H9 (cell line): Measurements from ENCODE around the gene MAPK6. TPM values are rescaled to one million over a fixed set of nuclear protein-coding genes. Genes with fewer than 3 reads are reported as not detected.

Source experiments
- DNase-seq: peaks from one replicate; pipeline ENCODE4 v3.0.0-alpha.2; 2017
- H2AFZ ChIP-seq: one replicate; pipeline ENCODE4 v1.6.1; 2013; ENCODE audit warnings: mild to moderate bottlenecking, low read length, control low read depth, moderate library complexity
- H2AK5ac ChIP-seq: 2 replicates; pipeline ENCODE4 v1.6.1; 2013; ENCODE audit warnings: low read length, control low read depth, mixed read lengths; ENCODE audit not compliant: insufficient read length
- H2BK120ac ChIP-seq: one replicate; pipeline ENCODE4 v1.6.1; 2013; ENCODE audit warnings: low read depth, mild to moderate bottlenecking, low read length, control low read depth, inconsistent platforms; ENCODE audit not compliant: poor library complexity, severe bottlenecking
- H2BK12ac ChIP-seq: 2 replicates; pipeline ENCODE4 v1.6.1; 2013; ENCODE audit warnings: low read length, control low read depth, mixed read lengths, low read depth; ENCODE audit not compliant: insufficient read length
- H2BK15ac ChIP-seq: 2 replicates; pipeline ENCODE4 v1.6.1; 2013; ENCODE audit warnings: low read depth, low read length, control low read depth
- H2BK20ac ChIP-seq: one replicate; pipeline ENCODE4 v1.6.1; 2013; ENCODE audit warnings: low read depth, mild to moderate bottlenecking, low read length, control low read depth, inconsistent platforms; ENCODE audit not compliant: poor library complexity, severe bottlenecking
- H2BK5ac ChIP-seq: 2 replicates; pipeline ENCODE4 v1.6.1; 2013; ENCODE audit warnings: low read length, control low read depth, mixed read lengths; ENCODE audit not compliant: insufficient read length
- H3K14ac ChIP-seq: 2 replicates; pipeline ENCODE4 v1.6.1; 2013; ENCODE audit warnings: low read length, control low read depth; ENCODE audit not compliant: insufficient read depth
- H3K18ac ChIP-seq: 2 replicates; pipeline ENCODE4 v1.6.1; 2013; ENCODE audit warnings: low read depth, mild to moderate bottlenecking, mixed read lengths, low read length, control low read depth; ENCODE audit not compliant: insufficient read length
- H3K23ac ChIP-seq: 2 replicates; pipeline ENCODE4 v1.6.1; 2013; ENCODE audit warnings: low read length, control low read depth, mixed read lengths, low read depth; ENCODE audit not compliant: insufficient read length
- H3K23me2 ChIP-seq: 2 replicates; pipeline ENCODE4 v1.6.1; 2013; ENCODE audit warnings: low read depth, mild to moderate bottlenecking, mixed read lengths, low read length, control low read depth; ENCODE audit not compliant: insufficient read length, poor library complexity, severe bottlenecking
- H3K27ac ChIP-seq: 2 replicates; pipeline ENCODE4 v1.5.1; 2013; ENCODE audit warnings: low read length, control low read depth, mixed read lengths, low read depth; ENCODE audit not compliant: insufficient read length
- H3K27me3 ChIP-seq: 2 replicates; pipeline ENCODE4 v1.6.1; 2013; ENCODE audit warnings: low read length, control low read depth, inconsistent platforms; ENCODE audit not compliant: insufficient read depth
- H3K4ac ChIP-seq: 2 replicates; pipeline ENCODE4 v1.6.1; 2013; ENCODE audit warnings: low read depth, mild to moderate bottlenecking, control low read depth, inconsistent platforms, low read length, moderate library complexity
- H3K4me1 ChIP-seq: 2 replicates; pipeline ENCODE4 v1.6.1; 2013; ENCODE audit warnings: low read length, control low read depth, inconsistent platforms; ENCODE audit not compliant: insufficient read depth
- H3K4me2 ChIP-seq: 2 replicates; pipeline ENCODE4 v1.6.1; 2013; ENCODE audit warnings: low read length, control low read depth, mixed read lengths; ENCODE audit not compliant: insufficient read length, insufficient read depth
- H3K56ac ChIP-seq: 2 replicates; pipeline ENCODE4 v1.6.1; 2013; ENCODE audit warnings: low read depth, mild to moderate bottlenecking, mixed read lengths, low read length, control low read depth; ENCODE audit not compliant: insufficient read length
- H3K79me1 ChIP-seq: 2 replicates; pipeline ENCODE4 v1.6.1; 2013; ENCODE audit warnings: low read depth, mild to moderate bottlenecking, moderate library complexity, low read length, control low read depth, inconsistent platforms; ENCODE audit not compliant: insufficient read depth, poor library complexity, severe bottlenecking
- H3K79me2 ChIP-seq: 2 replicates; pipeline ENCODE4 v1.6.1; 2013; ENCODE audit warnings: low read length, control low read depth, inconsistent platforms; ENCODE audit not compliant: insufficient read depth
- H3K9ac ChIP-seq: 2 replicates; pipeline ENCODE4 v1.6.1; 2013; ENCODE audit warnings: low read length, control low read depth, mixed read lengths; ENCODE audit not compliant: insufficient read length; ENCODE audit errors: extremely low read depth
- H3K9me3 ChIP-seq: one replicate; pipeline ENCODE4 v1.6.1; 2013; ENCODE audit warnings: low read depth, low read length, inconsistent platforms; ENCODE audit not compliant: control insufficient read depth
- H3T11ph ChIP-seq: one replicate; pipeline ENCODE4 v1.6.1; 2013; ENCODE audit warnings: mild to moderate bottlenecking, low read length, control low read depth, inconsistent platforms
- H4K20me1 ChIP-seq: one replicate; pipeline ENCODE4 v1.6.1; 2013; ENCODE audit not compliant: control insufficient read depth, insufficient read length, insufficient read depth
- H4K5ac ChIP-seq: 2 replicates; pipeline ENCODE4 v1.6.1; 2013; ENCODE audit warnings: low read depth, mild to moderate bottlenecking, mixed read lengths, low read length, control low read depth; ENCODE audit not compliant: insufficient read length
- H4K8ac ChIP-seq: replicated peaks from 2 replicates; pipeline ENCODE4 v1.6.1; 2013; ENCODE audit warnings: low read length, control low read depth, mixed read lengths, low read depth; ENCODE audit not compliant: insufficient read length
- H4K91ac ChIP-seq: 2 replicates; pipeline ENCODE4 v1.6.1; 2013; ENCODE audit warnings: low read depth, mild to moderate bottlenecking, moderate library complexity, mixed read lengths, low read length, control low read depth; ENCODE audit not compliant: insufficient read length
- H3K27ac Mint-ChIP-seq, 3 experiments: 2 replicates in 2 of 3; 3 replicates in 1 of 3; pipeline ENCODE4 v1.8.0; 2020 to 2021; ENCODE audit warnings: mixed read lengths in 3 of 3, mild to moderate bottlenecking in 1 of 3, moderate library complexity in 1 of 3
- H3K27me3 Mint-ChIP-seq: 2 replicates; pipeline ENCODE4 v1.8.0; 2021; ENCODE audit warnings: low read depth, mild to moderate bottlenecking, moderate library complexity, mixed read lengths
- H3K36me3 Mint-ChIP-seq, 3 experiments: 2 replicates in 2 of 3; 3 replicates in 1 of 3; pipeline ENCODE4 v1.8.0; 2020 to 2021; ENCODE audit warnings: low read depth in 3 of 3, mixed read lengths in 3 of 3; ENCODE audit not compliant: insufficient read depth in 1 of 3
- H3K4me1 Mint-ChIP-seq, 2 experiments: 2 replicates each; pipeline ENCODE4 v1.8.0; 2020; ENCODE audit warnings: mixed read lengths in 2 of 2
- H3K4me3 Mint-ChIP-seq, 2 experiments: 2 replicates in 1 of 2; 3 replicates in 1 of 2; pipeline ENCODE4 v1.8.0; 2020 to 2021; ENCODE audit warnings: mild to moderate bottlenecking in 2 of 2, mixed read lengths in 2 of 2, moderate library complexity in 1 of 2
- H3K9me3 Mint-ChIP-seq, 2 experiments: 2 replicates in 1 of 2; 3 replicates in 1 of 2; pipeline ENCODE4 v1.8.0; 2020; ENCODE audit warnings: mild to moderate bottlenecking in 2 of 2, mixed read lengths in 2 of 2, moderate library complexity in 1 of 2
- whole genome bisulfite sequencing: extraction: QIAGEN DNeasy Blood & Tissue Kit; methylation state at CpG from one replicate; pipeline ENCODE4 v1.1.7; 2013; ENCODE audit warnings: missing lambda C conversion rate, low lambda C conversion rate, mixed read lengths; ENCODE audit not compliant: insufficient read length; ENCODE audit errors: extremely low coverage; 5-methylcytosine and 5-hydroxymethylcytosine counted together
- total RNA-seq: library from RNA; stranded (reverse); gene quantifications from 2 replicates; pipeline ENCODE4 v1.2.1, GENCODE V29; 2021
- TF ChIP-seq, protein P1 (sequence below): fragments of 200-600 bp; sonication (generic); conservative IDR thresholded peaks from 3 replicates; pipeline ENCODE4 v1.8.0; 2021; ENCODE audit warnings: antibody characterized with exemption, mild to moderate bottlenecking

The MAPK6 gene
- total RNA-seq, 1 experiment from 2014 or later = 88.6 TPM

DNA sequence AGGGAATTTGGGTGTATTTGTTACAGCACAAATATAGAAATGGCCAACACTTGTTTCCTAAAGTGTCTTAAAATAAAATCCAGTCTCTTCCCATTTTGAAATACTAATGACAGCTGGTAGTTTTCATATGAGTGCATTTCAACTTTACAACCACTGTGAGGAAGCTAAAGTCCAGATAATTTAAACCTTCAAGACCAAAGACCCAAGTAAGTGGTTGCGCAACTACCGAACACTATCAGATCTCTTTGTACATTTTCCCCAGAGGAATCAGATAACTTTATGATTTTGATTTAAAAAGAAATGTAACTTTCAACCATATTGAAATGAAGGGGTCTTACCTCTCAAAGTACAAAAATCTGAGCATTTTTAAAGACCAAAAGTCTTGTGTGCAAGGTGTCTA is 79.3 kb downstream of the MAPK6 start:
- no peaks in the 10 kb centered on the region for H3K23me2 ChIP-seq
- no peak overlapping the region for H3K18ac ChIP-seq
- H3K36me3 Mint-ChIP-seq = no peaks in the 10 kb centered on the region
- H3K9me3 ChIP-seq = no peaks in the 10 kb centered on the region
- no peak overlapping the region for H3K4ac ChIP-seq
- H2AFZ ChIP-seq = no peak overlapping the region
- H4K20me1 ChIP-seq = no peaks in the 10 kb centered on the region
- no peak overlapping the region for H3K56ac ChIP-seq
- H2BK5ac ChIP-seq = no peak overlapping the region
- DNase-seq = no peak
- H3K27me3 Mint-ChIP-seq = no peaks in the 10 kb centered on the region
- no peak overlapping the region for H3K23ac ChIP-seq
- H4K5ac ChIP-seq = no peak overlapping the region
- no peak overlapping the region for H3K14ac ChIP-seq
- no peak overlapping the region for H2BK20ac ChIP-seq
- WGBS = no CpG with 5 or more reads among the region's 2 CpGs
- no peak overlapping the region for H4K8ac ChIP-seq
- H4K91ac ChIP-seq = no peak overlapping the region
- no peak overlapping the region for H3K9ac ChIP-seq
- no peaks in the 10 kb centered on the region for H3K27me3 ChIP-seq
- H3K27ac ChIP-seq = no peak overlapping the region
- H2BK15ac ChIP-seq = no peak overlapping the region
- peaks cover 0 to 3% of the 10 kb centered on the region in 2 experiments; a peak in 1 of 4 replicates for H3K4me1 Mint-ChIP-seq
- H3K9me3 Mint-ChIP-seq = no peaks in the 10 kb centered on the region
- no peak overlapping the region for H2AK5ac ChIP-seq
- no peak overlapping the region for H3T11ph ChIP-seq
- H2BK120ac ChIP-seq = no peak overlapping the region
- TF ChIP-seq, protein P1, sequence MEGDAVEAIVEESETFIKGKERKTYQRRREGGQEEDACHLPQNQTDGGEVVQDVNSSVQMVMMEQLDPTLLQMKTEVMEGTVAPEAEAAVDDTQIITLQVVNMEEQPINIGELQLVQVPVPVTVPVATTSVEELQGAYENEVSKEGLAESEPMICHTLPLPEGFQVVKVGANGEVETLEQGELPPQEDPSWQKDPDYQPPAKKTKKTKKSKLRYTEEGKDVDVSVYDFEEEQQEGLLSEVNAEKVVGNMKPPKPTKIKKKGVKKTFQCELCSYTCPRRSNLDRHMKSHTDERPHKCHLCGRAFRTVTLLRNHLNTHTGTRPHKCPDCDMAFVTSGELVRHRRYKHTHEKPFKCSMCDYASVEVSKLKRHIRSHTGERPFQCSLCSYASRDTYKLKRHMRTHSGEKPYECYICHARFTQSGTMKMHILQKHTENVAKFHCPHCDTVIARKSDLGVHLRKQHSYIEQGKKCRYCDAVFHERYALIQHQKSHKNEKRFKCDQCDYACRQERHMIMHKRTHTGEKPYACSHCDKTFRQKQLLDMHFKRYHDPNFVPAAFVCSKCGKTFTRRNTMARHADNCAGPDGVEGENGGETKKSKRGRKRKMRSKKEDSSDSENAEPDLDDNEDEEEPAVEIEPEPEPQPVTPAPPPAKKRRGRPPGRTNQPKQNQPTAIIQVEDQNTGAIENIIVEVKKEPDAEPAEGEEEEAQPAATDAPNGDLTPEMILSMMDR = no peak
- no peaks in the 10 kb centered on the region for H3K79me2 ChIP-seq
- no peak overlapping the region for H3K4me2 ChIP-seq
- H3K79me1 ChIP-seq = no peaks in the 10 kb centered on the region
- H3K4me1 ChIP-seq = no peaks in the 10 kb centered on the region
- no peak overlapping the region for H2BK12ac ChIP-seq
- H3K27ac Mint-ChIP-seq = no peak overlapping the region
- no peak overlapping the region for H3K4me3 Mint-ChIP-seq
